ENCODE measurements around the gene UBE2N.

DNA sequence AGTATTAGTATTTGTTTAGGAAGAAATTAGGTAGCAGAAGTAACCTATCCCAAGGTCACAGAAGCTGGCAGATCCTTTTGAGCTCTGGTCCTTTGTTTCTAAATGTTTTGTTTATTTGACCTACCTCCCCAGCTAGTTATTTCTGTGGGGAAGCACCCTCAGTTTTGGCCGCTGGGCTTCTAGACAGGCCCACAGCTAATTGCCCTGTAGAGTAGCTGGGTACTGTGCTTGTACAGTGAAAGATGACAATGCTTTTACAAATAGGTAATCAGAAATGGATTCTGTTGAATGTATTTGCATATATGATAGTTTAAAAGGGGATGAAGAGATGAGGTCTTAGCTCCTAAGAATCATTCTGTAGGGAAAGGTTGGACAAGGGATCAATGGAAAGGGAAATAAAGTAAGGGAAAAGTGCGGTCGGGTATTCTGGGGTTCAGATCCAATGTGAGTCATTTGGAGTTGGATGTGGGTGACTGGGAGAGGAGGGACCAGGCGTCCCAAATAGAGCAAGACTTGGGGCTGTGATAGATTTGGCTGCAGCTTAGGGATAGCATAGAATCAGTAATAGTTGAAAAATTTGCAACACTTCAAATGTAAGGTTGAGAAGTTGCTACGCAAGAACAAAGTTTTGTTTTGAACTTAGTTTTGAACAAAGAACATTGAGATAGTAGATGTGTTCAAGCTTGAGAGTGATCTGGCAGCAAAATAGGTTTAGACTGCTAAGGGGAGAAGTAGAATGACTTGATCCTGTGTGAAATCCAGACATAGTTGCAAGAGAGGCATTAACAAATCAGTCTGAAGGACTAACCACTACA, 60.4 kb downstream of the UBE2N start:
- TF ChIP-seq TAF1 (IDR thresholded peaks at IDR 0.05; ENCODE audit: low read depth, low read length) (no peak), POLR2AphosphoS5 (IDR thresholded peaks at IDR 0.05; ENCODE audit: low read depth, low read length) (no peak), POLR2A (IDR thresholded peaks at IDR 0.05; ENCODE audit: low read depth, low read length) (no peak), POU2F2 (IDR thresholded peaks at IDR 0.05; ENCODE audit: low read depth, low read length) (no peak)

All from GM12891 (cell line).